Forelimb muscle (tissue), 1 donor: ENCODE results near the gene PLEKHM3. TPM values are rescaled to one million over a fixed set of nuclear protein-coding genes. Genes with fewer than 3 reads are reported as not detected.
"Not testable (repeated sequence)": the region's sequence is repeated elsewhere in the genome, so short reads cannot be mapped to it uniquely, and the experiment has no call there.

Experiments used
- DNase-seq: peaks from one replicate; pipeline ENCODE4 v3.0.0-alpha.2; 2013; ENCODE audit warnings: low read depth
- polyA plus RNA-seq: library from polyadenylated mRNA; unstranded; fragments of 120-200 nt; gene quantifications from one replicate; pipeline ENCODE4 v1.2.1, GENCODE V29; 2013; ENCODE audit not compliant: insufficient read length

The PLEKHM3 gene
- polyA plus RNA-seq, 1 donor = 5.9 TPM

- no peak for DNase-seq
These were observed 12.5 kb upstream of the PLEKHM3 start for GRCh38 chr2:208037564-208038487.

DNA sequence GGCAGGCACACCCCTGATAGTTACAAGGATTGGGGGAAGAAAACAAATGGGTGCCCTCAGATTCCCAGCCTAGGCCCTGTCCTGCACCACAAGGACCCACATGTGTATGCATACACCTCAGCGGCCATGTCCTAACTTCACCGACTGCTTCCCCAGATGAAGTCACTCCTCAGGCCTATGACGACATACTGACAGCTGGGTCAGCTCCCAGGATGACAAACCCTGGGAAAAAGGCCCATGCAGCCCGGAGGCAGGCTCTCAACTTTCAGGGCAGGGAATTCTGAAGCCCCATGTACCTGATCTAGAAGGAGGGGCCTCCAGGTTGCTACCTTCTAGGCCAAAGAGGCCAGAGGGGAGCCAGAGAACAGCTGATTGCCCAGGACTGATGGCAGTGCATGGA, 11.0 kb upstream of the PLEKHM3 start:
- no peak for DNase-seq

- no peak for DNase-seq
These were observed 9.3 kb upstream of the PLEKHM3 start for GRCh38 chr2:208034503-208035140.

DNA sequence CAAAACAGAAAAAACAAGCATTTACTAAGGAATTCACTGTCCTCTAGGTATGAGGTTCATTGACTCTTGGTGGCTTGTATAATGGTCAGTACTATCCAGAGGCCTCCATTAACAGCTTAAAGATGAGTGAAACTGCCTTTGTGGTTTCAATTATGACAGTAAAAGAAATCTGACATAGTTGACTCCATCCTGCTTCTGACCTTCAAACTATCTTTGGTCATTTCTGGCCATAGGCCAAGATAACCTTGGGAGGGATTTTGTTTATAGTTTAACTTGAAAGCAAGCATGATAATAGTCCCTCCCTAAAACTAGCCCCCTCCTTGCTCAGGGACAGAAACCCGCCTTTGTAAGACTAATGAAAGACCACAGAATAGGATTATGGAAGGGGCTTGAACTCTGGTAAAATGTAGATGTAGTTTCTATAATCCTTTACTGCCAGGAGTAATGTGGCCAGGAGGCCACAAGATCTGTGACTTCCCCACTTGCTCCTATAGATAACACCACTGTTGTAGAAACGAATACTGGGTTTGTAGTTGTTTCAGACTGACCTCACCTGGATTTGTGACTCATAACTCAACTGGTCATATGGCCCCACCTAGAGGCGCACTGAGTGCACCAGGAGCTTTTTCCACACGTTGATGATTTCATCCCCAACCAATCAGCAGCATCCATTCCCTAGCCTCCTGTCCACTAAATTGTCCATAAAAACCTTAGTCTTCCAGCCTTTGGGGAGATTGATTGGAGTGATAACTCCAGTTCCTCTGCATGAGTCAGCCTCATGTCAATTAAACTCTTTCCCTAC, 8.6 kb upstream of the PLEKHM3 start:
- no peak for DNase-seq

GRCh38 chr2:208031608-208032019, 6.3 kb upstream of the PLEKHM3 start:
- no peak for DNase-seq

DNA sequence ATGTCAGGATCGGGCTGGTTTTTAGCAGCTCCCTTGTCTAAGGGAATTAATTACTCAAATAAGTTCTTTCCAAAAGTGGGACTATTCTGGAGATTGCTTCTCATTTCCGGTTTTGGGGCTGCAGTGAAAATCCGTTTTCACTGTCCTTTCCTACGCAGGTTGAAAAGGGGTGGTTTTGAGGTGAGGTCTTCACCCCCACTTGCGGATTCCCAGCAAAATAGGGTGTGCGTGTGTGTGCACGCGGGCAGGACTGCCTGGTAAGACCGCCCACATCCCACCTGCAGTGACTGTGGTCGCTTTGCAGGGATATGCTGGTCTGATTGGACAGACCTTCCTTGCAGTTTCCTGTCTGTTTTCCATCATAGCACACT, 472 bp upstream of the PLEKHM3 start:
- DNase-seq = no peak

GRCh38 chr2:208024091-208024490, 1.2 kb downstream of the PLEKHM3 start:
- no peak for DNase-seq

DNA sequence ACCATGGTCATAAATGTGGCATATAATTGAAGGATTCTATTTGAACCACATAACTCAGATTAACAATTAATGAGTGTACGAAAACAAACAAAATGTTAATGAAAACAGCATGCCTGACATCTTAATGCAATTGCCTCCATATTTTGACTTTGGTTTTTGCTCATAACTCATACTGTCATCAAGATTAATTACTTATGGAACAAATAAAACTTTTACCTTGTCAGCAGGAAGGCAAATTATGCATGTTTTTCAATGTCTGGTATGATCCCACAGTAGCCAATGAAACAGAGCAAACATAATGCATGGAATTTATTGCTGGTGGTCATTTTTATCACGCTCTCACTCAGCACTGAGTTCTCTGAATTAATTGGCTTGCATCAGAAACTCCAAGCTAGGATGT, 5.1 kb downstream of the PLEKHM3 start:
- no peak for DNase-seq

DNA sequence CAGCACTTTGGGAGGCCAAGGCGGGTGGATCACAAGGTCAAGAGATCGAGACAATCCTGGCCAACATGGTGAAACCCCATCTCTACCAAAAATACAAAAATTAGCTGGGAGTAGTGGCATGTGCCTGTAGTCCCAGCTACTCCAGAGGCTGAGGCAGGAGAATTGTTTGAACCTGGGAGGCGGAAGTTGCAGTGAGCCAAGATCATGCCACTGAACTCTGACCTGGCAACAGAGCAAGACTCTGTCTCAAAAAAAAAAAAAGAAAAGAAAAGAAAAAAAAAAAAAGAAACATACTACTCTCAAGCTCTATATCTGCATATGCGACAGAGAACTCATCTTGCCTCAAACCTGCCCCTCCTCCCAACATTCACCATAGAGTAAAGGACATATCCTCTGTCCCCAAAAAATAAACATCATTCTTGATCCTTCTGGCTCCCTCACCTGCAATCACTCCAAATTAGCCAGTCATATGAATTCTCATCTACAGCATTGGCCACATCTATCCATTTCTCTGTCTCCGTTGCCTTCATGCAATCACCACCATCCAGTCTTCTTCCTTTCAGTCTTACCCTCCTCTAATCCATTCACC, 7.1 kb downstream of the PLEKHM3 start:
- not testable (repeated sequence) for DNase-seq

DNA sequence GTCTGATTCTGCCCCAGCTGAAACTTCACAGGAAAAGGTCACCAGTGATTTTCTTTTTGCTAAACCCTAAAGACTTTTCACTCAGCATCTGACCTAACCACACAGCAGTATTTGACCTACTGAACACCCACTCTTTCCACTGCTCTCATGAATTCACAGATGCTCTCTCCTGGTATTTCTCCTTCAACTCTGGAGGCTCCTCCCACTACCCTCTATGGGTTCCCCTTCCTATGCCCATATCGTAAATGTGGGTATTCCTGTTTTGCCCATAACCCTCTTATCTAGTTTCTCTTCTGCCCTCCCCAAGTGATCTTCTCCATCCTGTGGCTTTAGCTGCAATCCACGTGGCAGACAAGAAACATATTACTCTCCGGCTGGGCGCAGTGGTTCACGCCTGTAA, 7.6 kb downstream of the PLEKHM3 start:
- no peak for DNase-seq

- DNase-seq = no peak
These were observed 9.9 kb downstream of the PLEKHM3 start for GRCh38 chr2:208015475-208015874.

DNA sequence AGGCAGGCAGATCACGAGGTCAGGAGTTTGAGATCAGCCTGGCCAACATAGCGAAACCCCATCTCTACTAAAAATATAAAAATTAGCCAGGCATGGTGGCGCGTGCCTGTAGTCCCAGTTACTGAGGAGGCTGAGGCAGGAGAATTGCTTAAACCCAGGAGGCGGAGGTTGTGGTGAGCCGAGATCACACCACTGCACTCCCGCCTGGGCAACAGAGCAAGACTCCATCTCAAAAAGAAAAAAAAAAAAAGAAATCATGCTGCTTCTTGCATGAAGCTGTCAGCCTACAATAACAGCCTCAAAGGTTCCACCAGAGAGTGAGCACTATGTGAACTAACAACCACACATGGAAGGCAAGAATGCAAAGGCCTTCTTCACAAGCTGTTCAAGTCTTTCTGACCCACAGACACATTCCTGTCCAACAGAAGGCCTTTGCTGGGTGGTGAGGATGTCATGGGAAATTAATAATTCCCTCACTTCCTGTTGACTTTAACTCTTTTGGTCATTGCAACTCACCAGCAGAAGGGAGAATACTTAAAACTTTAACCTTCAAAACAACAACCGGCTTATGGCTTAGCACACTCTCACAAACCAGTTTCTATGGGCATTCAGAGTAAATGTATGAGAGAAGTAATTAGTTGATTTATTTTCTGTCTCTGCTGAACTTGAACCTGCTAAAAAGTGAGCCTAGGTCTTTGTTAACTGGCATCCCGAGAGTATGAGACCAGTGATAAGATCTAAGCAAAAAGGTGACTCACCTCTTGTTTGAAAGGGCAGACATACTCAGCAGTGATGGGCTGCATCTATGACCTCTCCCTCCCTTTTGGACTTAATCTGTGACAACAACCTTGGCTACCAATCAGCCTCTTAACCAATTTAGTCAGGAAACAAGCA, 11.8 kb downstream of the PLEKHM3 start:
- DNase-seq = no peak

DNA sequence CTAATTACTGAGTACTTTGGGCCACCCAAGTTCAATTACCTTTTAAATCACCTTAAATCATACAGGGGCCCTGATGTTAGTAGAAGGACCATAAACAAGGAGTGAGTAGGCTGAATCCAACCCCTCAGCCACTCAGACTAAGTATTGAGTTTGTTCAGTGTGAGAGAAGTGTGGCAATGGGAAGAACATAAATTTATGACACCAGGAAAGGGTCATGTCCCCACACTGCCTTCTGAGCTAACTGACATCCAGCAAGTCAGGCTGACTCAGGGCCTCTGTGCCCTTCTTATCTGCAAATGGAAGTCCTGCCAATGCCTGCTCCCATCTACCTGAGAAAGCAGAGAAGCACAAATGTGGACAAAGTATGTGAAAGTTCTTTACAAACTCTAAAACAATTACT, 12.9 kb downstream of the PLEKHM3 start:
- no peak for DNase-seq

GRCh38 chr2:208010506-208010905, 14.8 kb downstream of the PLEKHM3 start:
- DNase-seq = no peak

DNA sequence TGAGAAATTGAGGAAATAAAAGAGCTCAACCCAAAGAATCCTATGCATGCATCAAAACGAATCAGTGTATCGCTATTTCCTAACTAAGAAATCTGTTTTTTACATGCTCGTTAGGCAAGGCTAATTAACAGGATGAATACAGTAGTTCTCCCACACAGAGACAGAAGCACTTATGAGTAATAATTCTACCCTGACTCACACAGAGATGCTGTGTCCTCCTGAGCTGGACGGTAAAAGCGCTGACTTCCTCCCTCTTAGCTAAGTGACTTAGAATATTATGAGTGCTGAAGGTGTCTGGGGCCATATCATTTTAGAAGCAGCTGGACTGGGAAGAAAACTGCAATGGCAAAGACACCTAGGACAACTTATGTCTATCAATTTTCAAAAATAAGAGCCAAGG, 18.5 kb downstream of the PLEKHM3 start:
- DNase-seq = no peak

GRCh38 chr2:208006337-208006736, 19.0 kb downstream of the PLEKHM3 start:
- no peak for DNase-seq

GRCh38 chr2:208001924-208002323, 23.4 kb downstream of the PLEKHM3 start:
- no peak for DNase-seq

DNA sequence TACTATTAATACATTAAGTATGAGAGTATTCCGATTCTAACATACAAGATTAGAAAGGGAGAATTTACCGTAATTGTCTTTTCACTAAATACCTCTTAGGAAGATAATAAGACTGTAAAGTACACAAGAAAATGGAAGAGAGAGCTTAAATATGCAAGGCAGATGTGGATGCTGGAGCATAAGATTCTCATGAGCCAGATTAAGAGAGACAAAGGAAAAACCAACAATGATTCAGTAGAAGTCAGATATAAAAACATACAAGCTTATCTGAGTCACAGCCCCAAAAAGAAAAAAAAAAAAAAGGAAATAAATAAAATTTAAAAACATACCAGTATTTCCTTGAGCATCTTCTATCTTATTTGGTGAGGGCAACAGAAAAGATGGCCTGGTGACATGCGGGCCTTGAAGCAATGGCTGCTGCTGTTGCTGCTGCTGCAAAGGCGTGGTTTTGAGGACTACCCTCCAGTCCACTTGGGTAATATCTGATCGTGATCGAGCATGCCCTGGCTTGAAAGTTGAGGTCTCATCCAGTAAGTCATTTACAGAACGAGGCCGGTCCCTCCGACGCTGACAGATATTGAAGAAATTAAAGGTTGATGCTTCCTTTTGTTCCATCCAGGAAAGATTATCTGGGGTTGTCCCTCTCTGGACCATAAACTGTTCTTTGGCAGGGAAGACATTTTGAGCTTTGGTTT, 24.5 kb downstream of the PLEKHM3 start:
- no peak for DNase-seq

DNA sequence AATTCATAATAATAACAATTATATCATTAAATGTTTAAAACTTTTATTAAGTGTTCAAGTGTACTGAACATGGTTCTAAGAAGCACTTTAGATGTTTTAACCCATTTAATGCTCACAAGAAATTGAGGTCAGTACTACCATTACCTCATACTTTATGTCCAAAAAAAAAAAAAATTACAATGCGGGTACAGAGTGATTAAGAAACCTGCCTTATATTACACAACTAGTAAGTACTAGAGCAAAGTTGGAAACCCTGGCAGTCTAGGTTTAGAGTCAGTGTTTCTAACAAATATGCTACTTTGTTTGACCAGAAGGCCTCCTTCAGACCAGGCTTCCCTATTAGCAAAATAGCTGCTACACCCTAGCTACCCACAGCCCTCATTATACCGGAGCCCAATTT, 28.5 kb downstream of the PLEKHM3 start:
- DNase-seq = no peak

DNA sequence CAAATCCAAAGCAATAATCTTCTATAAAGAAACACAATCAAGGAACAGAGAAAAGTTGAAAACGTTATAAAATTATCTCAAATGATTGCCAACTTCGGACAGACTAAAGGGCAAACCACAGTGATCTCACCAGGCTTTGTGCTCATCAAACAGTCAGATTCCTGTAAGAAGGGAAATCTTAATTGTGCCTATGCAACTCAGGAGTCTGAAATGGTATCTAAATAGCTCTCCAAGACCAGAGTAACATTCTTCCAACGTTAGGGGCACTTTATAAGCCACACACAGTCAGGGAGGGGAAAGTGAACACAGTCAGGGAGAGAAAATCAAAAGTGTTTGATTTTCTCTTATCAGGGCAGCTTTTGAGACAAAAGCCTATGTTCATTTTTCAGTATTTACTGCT, 29.4 kb downstream of the PLEKHM3 start:
- DNase-seq = no peak
